HG03039 (cell line): Measurements from ENCODE around the gene ZC3HAV1L.
A peak's percentile ranks its signal among the peaks of the same experiment; 100 is the strongest.
"Not testable (repeated sequence)": the region's sequence is repeated elsewhere in the genome, so short reads cannot be mapped to it uniquely, and the experiment has no call there.

ENCODE experiments used
- ATAC-seq: cut with Tn5 transposase; IDR thresholded peaks from one replicate; pipeline ENCODE4 v1.9.1; 2021; ENCODE audit warnings: mild to moderate bottlenecking, moderate library complexity; ENCODE audit not compliant: unreplicated experiment

The ZC3HAV1L gene

DNA sequence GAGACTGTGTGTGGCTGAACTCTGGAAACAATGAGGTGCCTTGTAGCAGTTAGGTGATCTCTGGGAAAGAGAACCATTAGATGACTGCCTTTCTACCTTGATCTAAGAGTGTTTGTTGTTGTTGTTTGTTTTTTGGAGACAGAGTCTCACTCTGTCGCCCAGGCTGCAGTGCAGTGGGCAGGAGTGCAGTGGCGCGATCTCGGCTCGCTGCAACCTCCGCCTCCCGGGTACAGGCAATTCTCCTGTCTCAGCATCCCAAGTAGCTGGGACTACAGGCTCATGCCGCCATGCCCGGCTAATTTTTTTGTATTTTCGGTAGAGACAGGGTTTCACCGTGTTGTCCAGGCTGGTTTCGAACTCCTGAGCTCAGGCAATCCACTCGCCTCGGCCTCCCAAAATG, 18.8 kb upstream of the ZC3HAV1L start:
- not testable (repeated sequence) for ATAC-seq

DNA sequence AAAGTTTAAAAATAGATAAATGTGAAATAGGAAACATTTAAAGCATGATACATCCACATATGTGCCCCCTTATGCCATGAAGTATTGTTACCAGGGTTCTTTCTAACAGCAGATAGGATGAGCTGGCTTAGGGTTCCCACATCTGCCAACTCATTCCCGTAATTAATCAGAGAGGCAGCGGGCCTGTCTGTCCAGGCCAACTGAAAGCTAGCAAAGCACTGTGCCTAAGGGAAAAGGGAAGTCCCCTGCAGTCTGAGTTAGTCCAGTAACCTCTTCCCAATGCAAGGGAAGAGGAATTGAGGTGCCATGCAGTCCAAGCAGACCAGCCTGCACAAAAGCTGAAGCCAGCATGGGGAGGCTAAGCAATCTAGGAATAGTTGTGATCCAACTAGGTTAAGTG, 18.3 kb upstream of the ZC3HAV1L start:
- ATAC-seq: no peak

DNA sequence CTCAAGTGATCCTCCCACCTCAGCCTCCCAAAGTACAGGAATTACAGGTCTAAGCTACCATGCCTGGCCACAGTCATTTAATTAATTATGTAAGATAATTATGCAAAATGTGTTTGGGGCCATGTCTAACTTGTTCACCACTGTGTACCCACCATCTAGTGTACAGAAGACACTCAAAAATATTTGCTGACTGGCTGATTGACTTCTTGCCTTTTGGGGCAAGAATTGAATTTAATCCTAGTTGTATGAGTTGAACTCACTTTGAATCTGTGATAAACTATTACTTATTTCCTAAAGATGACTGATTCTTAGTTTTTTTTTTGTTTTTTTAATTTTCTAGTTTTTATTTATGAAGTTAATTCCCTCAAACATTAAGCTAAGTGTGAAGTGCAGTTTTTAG, 15.8 kb upstream of the ZC3HAV1L start:
- ATAC-seq: no peak

- no peak for ATAC-seq
Measured at GRCh38 chr7:139049936-139050335, 14.1 kb upstream of the ZC3HAV1L start.

- no peak for ATAC-seq
Measured at GRCh38 chr7:139049111-139049510, 13.3 kb upstream of the ZC3HAV1L start.

DNA sequence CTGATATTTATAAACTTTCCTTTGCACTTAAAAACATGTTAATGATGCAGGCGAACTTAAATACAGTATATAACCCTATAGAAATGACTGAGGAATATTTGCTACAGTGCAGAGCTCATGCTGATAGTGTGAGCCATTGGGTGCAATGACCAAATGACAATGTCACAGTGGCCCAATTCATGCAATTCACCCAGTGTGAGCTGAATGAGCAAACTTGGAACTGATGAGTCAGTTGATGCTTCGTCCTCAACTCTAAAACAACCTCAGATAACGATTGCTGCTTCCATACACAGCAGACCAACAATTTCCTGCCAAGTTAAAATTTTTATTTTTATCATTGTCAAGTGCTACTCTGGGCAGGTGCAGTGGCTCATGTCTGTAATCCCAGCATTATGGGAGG, 12.1 kb upstream of the ZC3HAV1L start:
- ATAC-seq: no peak

- ATAC-seq: no peak
Measured at GRCh38 chr7:139046143-139046542, 10.3 kb upstream of the ZC3HAV1L start.

GRCh38 chr7:139044813-139045794, 9.3 kb upstream of the ZC3HAV1L start:
- ATAC-seq: no peak

- no peak for ATAC-seq
Measured at GRCh38 chr7:139043823-139044812, 8.3 kb upstream of the ZC3HAV1L start.

- ATAC-seq: no peak
Measured at GRCh38 chr7:139041378-139042085, 5.7 kb upstream of the ZC3HAV1L start.

GRCh38 chr7:139038691-139039090, 2.8 kb upstream of the ZC3HAV1L start:
- no peak for ATAC-seq

GRCh38 chr7:139036901-139037300, 1.1 kb upstream of the ZC3HAV1L start:
- no peak for ATAC-seq

DNA sequence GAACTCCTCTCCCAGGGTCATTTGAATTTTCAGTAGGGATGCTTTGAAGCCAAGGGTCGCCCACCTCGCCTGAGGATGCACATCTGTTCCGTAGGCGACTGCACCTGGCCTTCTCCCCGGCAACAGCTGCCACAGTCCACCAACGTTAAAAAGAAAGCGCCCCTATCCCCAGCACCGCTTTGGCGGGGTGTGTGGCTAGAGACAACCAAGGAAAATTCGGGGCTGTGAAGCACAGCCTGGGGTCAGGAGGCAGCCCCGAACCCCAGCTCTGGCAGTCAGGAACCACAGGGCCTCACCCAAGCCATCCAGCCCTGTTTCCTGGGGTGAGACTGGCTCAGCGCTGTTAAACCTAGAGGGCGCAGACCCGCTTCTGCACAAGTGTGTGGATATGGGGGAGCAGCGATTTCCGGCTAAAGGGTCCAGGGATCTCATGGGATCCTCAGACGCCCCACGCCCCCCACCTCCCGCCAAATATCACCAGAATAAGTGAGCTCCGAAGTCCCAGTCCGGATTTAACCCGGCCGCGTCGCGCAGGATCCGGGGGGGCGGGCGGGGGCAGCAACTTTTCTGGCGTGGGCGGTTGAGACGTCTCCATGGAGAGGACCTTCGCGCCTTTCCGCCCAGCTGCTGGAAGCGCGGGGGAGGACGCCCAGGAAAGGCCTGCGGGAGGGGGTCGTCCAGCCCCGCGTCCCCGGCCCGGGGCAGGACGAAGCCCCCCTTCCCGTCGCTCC, 822 bp downstream of the ZC3HAV1L start:
- peak; percentile 27 for ATAC-seq

DNA sequence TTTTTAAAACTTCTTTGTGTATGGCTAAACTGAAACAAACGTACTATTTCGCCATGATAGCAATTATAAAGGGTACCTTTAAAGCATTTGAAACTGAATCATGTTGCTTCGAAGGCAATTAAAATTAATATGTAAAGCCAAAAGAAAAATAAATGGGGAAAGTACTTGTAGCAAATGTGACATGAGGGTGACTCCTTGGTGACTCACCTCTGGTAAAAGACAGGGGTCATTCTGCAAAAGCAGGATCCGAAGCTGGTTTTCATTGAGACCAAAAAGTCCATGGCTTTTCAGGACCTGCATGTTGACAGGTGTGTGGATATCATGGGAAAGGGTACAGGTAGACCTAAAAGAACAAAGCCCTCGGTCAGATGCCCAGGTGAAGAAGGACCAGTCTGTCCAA, 1.5 kb downstream of the ZC3HAV1L start:
- no peak for ATAC-seq

- no peak for ATAC-seq
Measured at GRCh38 chr7:139033346-139034114, 2.3 kb downstream of the ZC3HAV1L start.

- no peak for ATAC-seq
Measured at GRCh38 chr7:139032473-139032872, 3.4 kb downstream of the ZC3HAV1L start.

DNA sequence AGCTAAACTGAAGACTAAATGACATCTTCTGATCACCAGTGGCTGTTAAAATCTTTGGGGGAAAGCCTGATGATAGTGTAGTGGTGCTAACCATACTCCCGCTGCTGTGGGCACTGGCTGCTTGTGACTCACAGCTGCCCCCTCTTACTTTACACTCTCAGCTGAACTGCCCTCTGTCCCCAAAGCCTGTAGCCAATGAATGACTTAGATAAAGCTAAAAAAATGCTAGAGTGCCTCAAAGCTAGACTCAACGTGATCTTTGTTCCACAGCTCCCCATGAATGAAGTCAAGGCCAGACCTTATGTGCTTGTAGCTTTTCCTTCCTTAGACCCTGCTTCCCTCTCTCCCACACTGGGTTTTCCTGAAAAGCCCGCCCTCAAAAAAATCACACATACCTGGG, 6.5 kb downstream of the ZC3HAV1L start:
- ATAC-seq: no peak

- ATAC-seq: no peak
Measured at GRCh38 chr7:139026551-139026950, 9.3 kb downstream of the ZC3HAV1L start.

- ATAC-seq: not testable (repeated sequence)
Measured at GRCh38 chr7:139025861-139026260, 10.0 kb downstream of the ZC3HAV1L start.
